Measurements from ENCODE around the gene XIST.

The XIST gene

GRCh38 chrX:73852022-73852421 is 492 bp downstream of the XIST start:
- Histone ChIP-seq H3K27me3 (replicated peaks; ENCODE audit: control insufficient read depth, insufficient read depth, low read length) (no peaks in the 10 kb centered on the region), H3K9ac (ENCODE audit: low read length) (peak overlapping the region; percentile 92), H3K36me3 (ENCODE audit: control insufficient read depth, insufficient read depth, low read length, severe bottlenecking) (no peaks in the 10 kb centered on the region), H3K9me3 (ENCODE audit: control insufficient read depth, low read length) (no peaks in the 10 kb centered on the region), H3K4me1 (ENCODE audit: control insufficient read depth, insufficient read depth, low read length) (no peaks in the 10 kb centered on the region), H3K4me3 (ENCODE audit: low read length) (peak overlapping the region; percentile 84)
- DNase-seq (ENCODE audit: low read depth): no peak

- Histone ChIP-seq H3K4me3 (ENCODE audit: low read length) (peak overlapping the region; percentile 84), H3K27me3 (replicated peaks; ENCODE audit: control insufficient read depth, insufficient read depth, low read length) (no peaks in the 10 kb centered on the region), H3K9ac (ENCODE audit: low read length) (peak overlapping the region; percentile 92), H3K9me3 (ENCODE audit: control insufficient read depth, low read length) (no peaks in the 10 kb centered on the region), H3K4me1 (ENCODE audit: control insufficient read depth, insufficient read depth, low read length) (no peaks in the 10 kb centered on the region), H3K36me3 (ENCODE audit: control insufficient read depth, insufficient read depth, low read length, severe bottlenecking) (peaks cover under 1% of the 10 kb centered on the region)
- peak; percentile 93 for DNase-seq (ENCODE audit: low read depth)
These were observed 1.2 kb downstream of the XIST start for GRCh38 chrX:73851014-73852009.

- DNase-seq (ENCODE audit: low read depth): peak; percentile 51
These were observed 2.1 kb downstream of the XIST start for GRCh38 chrX:73850124-73851013.

DNA sequence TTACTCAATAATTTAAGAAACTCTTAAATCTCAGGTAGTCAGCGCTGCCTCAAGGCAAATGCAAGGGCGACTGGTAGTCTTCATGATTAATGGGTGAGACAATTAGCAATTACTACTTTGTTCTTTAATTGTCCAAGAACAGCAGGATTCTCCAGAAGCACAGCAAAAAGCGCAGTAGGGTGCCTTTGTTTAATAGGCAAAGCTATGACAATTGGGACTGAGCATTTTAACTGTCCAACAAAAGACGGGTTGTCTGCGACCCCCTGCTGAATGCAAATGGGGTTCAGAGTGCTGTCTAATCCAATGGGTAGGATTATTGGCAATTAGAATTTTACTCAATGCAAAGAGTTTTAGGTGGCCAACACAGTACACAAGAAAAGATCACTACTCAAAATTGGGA is 3.4 kb downstream of the XIST start:
- no peak for DNase-seq (ENCODE audit: low read depth)
- H3K9ac ChIP-seq (ENCODE audit: low read length): no peak overlapping the region

More at GRCh38 chrX:73850124-73851013, 2.1 kb downstream of the XIST start:
- Histone ChIP-seq H3K36me3 (ENCODE audit: control insufficient read depth, insufficient read depth, low read length, severe bottlenecking) (peaks cover 4% of the 10 kb centered on the region), H3K27me3 (replicated peaks; ENCODE audit: control insufficient read depth, insufficient read depth, low read length) (no peaks in the 10 kb centered on the region), H3K9me3 (ENCODE audit: control insufficient read depth, low read length) (no peaks in the 10 kb centered on the region), H3K4me1 (ENCODE audit: control insufficient read depth, insufficient read depth, low read length) (no peaks in the 10 kb centered on the region), H3K9ac (ENCODE audit: low read length) (no peak overlapping the region), H3K4me3 (ENCODE audit: low read length) (peak overlapping the region; percentile 84)

DNA sequence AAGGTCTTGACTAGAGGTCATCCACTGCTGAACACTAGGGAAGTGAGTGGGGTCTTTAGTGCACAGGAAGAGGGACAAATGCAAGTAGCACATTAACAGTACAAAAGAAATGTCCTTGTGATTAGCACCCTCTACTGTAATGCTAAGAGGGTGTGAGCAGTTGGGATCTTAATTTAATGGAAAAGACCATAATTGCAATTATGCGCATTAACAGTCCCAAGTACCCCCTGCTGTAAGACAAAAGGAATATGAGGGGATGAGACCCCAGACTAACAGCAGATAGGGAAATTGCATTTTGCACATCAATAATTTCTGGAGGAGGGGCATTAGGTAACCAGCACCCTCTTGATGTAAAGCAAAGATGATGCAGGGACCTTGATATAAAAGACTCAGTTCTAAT is 4.5 kb downstream of the XIST start:
- H3K36me3 ChIP-seq (ENCODE audit: control insufficient read depth, insufficient read depth, low read length, severe bottlenecking): peaks cover 9% of the 10 kb centered on the region
- H3K27me3 ChIP-seq (replicated peaks; ENCODE audit: control insufficient read depth, insufficient read depth, low read length): no peaks in the 10 kb centered on the region
- peak overlapping the region; percentile 79 for H3K4me3 ChIP-seq (ENCODE audit: low read length)
- DNase-seq (ENCODE audit: low read depth): no peak
- no peaks in the 10 kb centered on the region for H3K4me1 ChIP-seq (ENCODE audit: control insufficient read depth, insufficient read depth, low read length)
- no peaks in the 10 kb centered on the region for H3K9me3 ChIP-seq (ENCODE audit: control insufficient read depth, low read length)
- no peak overlapping the region for H3K9ac ChIP-seq (ENCODE audit: low read length)

More for the DNA sequence above, 3.4 kb downstream of the XIST start:
- H3K27me3 ChIP-seq (replicated peaks; ENCODE audit: control insufficient read depth, insufficient read depth, low read length): no peaks in the 10 kb centered on the region
- H3K4me1 ChIP-seq (ENCODE audit: control insufficient read depth, insufficient read depth, low read length): no peaks in the 10 kb centered on the region
- peaks cover 4% of the 10 kb centered on the region for H3K36me3 ChIP-seq (ENCODE audit: control insufficient read depth, insufficient read depth, low read length, severe bottlenecking)
- peak overlapping the region; percentile 79 for H3K4me3 ChIP-seq (ENCODE audit: low read length)
- no peaks in the 10 kb centered on the region for H3K9me3 ChIP-seq (ENCODE audit: control insufficient read depth, low read length)

DNA sequence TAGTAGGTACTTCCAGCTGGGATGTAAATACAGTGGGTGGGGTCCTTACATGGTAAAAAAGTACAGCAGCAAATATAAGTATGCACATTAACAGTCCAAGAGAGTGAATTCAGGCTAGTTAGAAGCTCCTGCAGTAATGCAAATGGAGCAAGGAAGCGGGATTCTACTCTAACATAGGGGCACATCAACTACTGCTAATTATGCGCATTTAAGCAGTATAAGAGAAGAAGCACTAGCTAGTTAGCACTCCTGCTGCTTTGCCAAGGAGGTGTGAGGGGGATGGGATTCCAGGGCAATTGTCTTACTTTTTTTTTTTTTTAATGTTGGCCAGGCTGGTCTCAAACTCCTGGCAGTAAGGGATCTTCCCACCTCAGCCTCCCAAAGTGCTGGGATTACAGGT is 5.4 kb downstream of the XIST start:
- DNase-seq (ENCODE audit: low read depth): no peak
- H3K4me1 ChIP-seq (ENCODE audit: control insufficient read depth, insufficient read depth, low read length): no peaks in the 10 kb centered on the region
- H3K27me3 ChIP-seq (replicated peaks; ENCODE audit: control insufficient read depth, insufficient read depth, low read length): no peaks in the 10 kb centered on the region
- H3K36me3 ChIP-seq (ENCODE audit: control insufficient read depth, insufficient read depth, low read length, severe bottlenecking): peaks cover 9% of the 10 kb centered on the region
- H3K9me3 ChIP-seq (ENCODE audit: control insufficient read depth, low read length): no peaks in the 10 kb centered on the region
- no peak overlapping the region for H3K9ac ChIP-seq (ENCODE audit: low read length)
- H3K4me3 ChIP-seq (ENCODE audit: low read length): no peak overlapping the region

- Histone ChIP-seq H3K9me3 (ENCODE audit: control insufficient read depth, low read length) (no peaks in the 10 kb centered on the region), H3K4me3 (ENCODE audit: low read length) (no peak overlapping the region), H3K9ac (ENCODE audit: low read length) (no peak overlapping the region), H3K36me3 (ENCODE audit: control insufficient read depth, insufficient read depth, low read length, severe bottlenecking) (peaks cover 19% of the 10 kb centered on the region), H3K4me1 (ENCODE audit: control insufficient read depth, insufficient read depth, low read length) (no peaks in the 10 kb centered on the region), H3K27me3 (replicated peaks; ENCODE audit: control insufficient read depth, insufficient read depth, low read length) (no peaks in the 10 kb centered on the region)
- no peak for DNase-seq (ENCODE audit: low read depth)
These were observed 9.8 kb downstream of the XIST start for GRCh38 chrX:73842541-73843234.

DNA sequence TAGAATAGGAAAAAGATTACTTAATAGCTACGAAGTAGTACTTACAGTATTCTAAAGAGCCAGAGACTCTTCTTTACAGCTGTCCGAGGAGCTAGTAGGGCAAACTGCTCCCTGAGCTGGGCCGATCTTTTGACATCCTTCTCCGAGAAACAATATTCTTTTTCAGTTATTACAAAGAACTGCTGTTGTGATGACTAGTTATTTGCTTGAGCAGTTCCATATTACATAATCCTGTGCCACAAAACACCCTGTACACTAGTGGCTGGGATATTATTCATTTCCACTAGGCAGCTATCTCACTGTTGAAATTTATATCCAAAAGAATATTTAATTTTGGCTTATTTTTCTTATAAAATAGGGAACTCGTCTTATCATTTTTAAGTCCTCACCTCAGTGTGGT is 11.2 kb downstream of the XIST start:
- Histone ChIP-seq H3K4me3 (ENCODE audit: low read length) (no peak overlapping the region), H3K36me3 (ENCODE audit: control insufficient read depth, insufficient read depth, low read length, severe bottlenecking) (peaks cover 28% of the 10 kb centered on the region), H3K27me3 (replicated peaks; ENCODE audit: control insufficient read depth, insufficient read depth, low read length) (no peaks in the 10 kb centered on the region), H3K9me3 (ENCODE audit: control insufficient read depth, low read length) (no peaks in the 10 kb centered on the region), H3K4me1 (ENCODE audit: control insufficient read depth, insufficient read depth, low read length) (no peaks in the 10 kb centered on the region), H3K9ac (ENCODE audit: low read length) (no peak overlapping the region)
- DNase-seq (ENCODE audit: low read depth): no peak

GRCh38 chrX:73840120-73840924 is 12.2 kb downstream of the XIST start:
- Histone ChIP-seq H3K9me3 (ENCODE audit: control insufficient read depth, low read length) (no peaks in the 10 kb centered on the region), H3K9ac (ENCODE audit: low read length) (no peak overlapping the region), H3K4me1 (ENCODE audit: control insufficient read depth, insufficient read depth, low read length) (no peaks in the 10 kb centered on the region), H3K27me3 (replicated peaks; ENCODE audit: control insufficient read depth, insufficient read depth, low read length) (no peaks in the 10 kb centered on the region), H3K4me3 (ENCODE audit: low read length) (no peak overlapping the region), H3K36me3 (ENCODE audit: control insufficient read depth, insufficient read depth, low read length, severe bottlenecking) (peaks cover 26% of the 10 kb centered on the region)
- DNase-seq (ENCODE audit: low read depth): no peak

DNA sequence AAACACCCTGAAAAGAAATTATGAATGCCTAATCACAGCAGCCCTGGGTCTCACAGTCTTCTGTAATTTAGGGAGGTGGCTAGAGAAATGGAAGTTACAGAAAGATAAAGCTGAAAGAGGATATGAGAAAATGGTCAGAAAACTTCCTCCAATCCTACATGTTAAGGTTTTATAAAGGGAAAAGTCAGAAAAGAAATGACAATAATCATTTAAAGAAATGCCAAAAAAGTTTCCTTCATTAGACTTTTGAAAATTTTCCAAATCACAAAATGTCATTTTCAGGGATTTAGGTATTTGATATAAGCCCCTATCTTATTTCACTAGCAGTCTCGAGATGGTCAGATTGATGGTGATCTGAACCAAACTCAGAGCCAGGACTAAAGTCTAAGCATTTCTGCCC is 13.4 kb downstream of the XIST start:
- H3K4me1 ChIP-seq (ENCODE audit: control insufficient read depth, insufficient read depth, low read length): no peaks in the 10 kb centered on the region
- no peak overlapping the region for H3K4me3 ChIP-seq (ENCODE audit: low read length)

More for the DNA sequence above, 13.4 kb downstream of the XIST start:
- no peak for DNase-seq (ENCODE audit: low read depth)
- Histone ChIP-seq H3K36me3 (ENCODE audit: control insufficient read depth, insufficient read depth, low read length, severe bottlenecking) (peaks cover 32% of the 10 kb centered on the region), H3K9ac (ENCODE audit: low read length) (no peak overlapping the region), H3K27me3 (replicated peaks; ENCODE audit: control insufficient read depth, insufficient read depth, low read length) (no peaks in the 10 kb centered on the region), H3K9me3 (ENCODE audit: control insufficient read depth, low read length) (no peaks in the 10 kb centered on the region)
